Stimulated activated naive B cell treated with anti-CD40 and anti-IgM and Interleukin-4, amounts not matched to agents 10 μg/mL and 1 μg/mL and 100 μg/mL, for 72 hours (primary cell): Measurements from ENCODE around the gene BCOR.

Experiments
- ATAC-seq, 2 donors: fragments of 150-1000 bp; cut with Tn5 transposase; replicated peaks; 2 replicates each; pipeline ENCODE4 v1.10.0; 2021; ENCODE audit warnings: moderate library complexity in 1 of 2
- DNase-seq: peaks from one replicate; pipeline ENCODE4 v3.0.0; 2021
- H3K27ac Mint-ChIP-seq: one replicate; pipeline ENCODE4 v1.8.0; 2022; ENCODE audit warnings: mild to moderate bottlenecking, mixed read lengths
- H3K27me3 Mint-ChIP-seq, 2 donors: one replicate each; pipeline ENCODE4 v1.8.0; 2022; ENCODE audit warnings: mixed read lengths in 2 of 2
- H3K36me3 Mint-ChIP-seq, 2 donors: one replicate each; pipeline ENCODE4 v1.8.0; 2022; ENCODE audit warnings: mixed read lengths in 2 of 2, mild to moderate bottlenecking in 1 of 2
- H3K4me1 Mint-ChIP-seq, 2 donors: one replicate each; pipeline ENCODE4 v1.8.0; 2022; ENCODE audit warnings: mixed read lengths in 2 of 2, mild to moderate bottlenecking in 1 of 2
- H3K4me3 Mint-ChIP-seq, 2 donors: one replicate each; pipeline ENCODE4 v1.8.0; 2022; ENCODE audit warnings: mild to moderate bottlenecking in 2 of 2, mixed read lengths in 2 of 2, moderate library complexity in 1 of 2
- H3K9me3 Mint-ChIP-seq, 2 donors: one replicate each; pipeline ENCODE4 v1.8.0; 2022; ENCODE audit warnings: mixed read lengths in 2 of 2, mild to moderate bottlenecking in 1 of 2

BCOR gene

GRCh38 chrX:40079572-40079971 lies 18.2 kb downstream of the BCOR start:
- no peaks in the 10 kb centered on the region for H3K9me3 Mint-ChIP-seq
- H3K4me3 Mint-ChIP-seq = no peak overlapping the region
- H3K27ac Mint-ChIP-seq = peak overlapping the region; percentile 20
- DNase-seq (no peak), ATAC-seq (no peak)
- peaks cover 0 to 27% of the 10 kb centered on the region in 2 donors for H3K27me3 Mint-ChIP-seq
- peaks cover 5 to 25% of the 10 kb centered on the region in 2 donors for H3K36me3 Mint-ChIP-seq
- peaks cover 25 to 50% of the 10 kb centered on the region in 2 donors for H3K4me1 Mint-ChIP-seq

- peaks cover 20 to 40% of the 10 kb centered on the region in 2 donors for H3K4me1 Mint-ChIP-seq
Observed at GRCh38 chrX:40078489-40079227, 19.1 kb downstream of the BCOR start.

GRCh38 chrX:40077906-40078305 lies 19.9 kb downstream of the BCOR start:
- Mint-ChIP-seq H3K4me3 (peak overlapping the region in 1 of 2 donors; percentile 30), H3K27me3 (peaks cover 0 to 27% of the 10 kb centered on the region in 2 donors), H3K9me3 (no peaks in the 10 kb centered on the region), H3K27ac (no peak overlapping the region), H3K36me3 (peaks cover 13 to 37% of the 10 kb centered on the region in 2 donors), H3K4me1 (peaks cover 20 to 39% of the 10 kb centered on the region in 2 donors)
- ATAC-seq = no peak
- no peak for DNase-seq

More at GRCh38 chrX:40078489-40079227, 19.1 kb downstream of the BCOR start:
- no peak overlapping the region for H3K4me3 Mint-ChIP-seq
- H3K27ac Mint-ChIP-seq = no peak overlapping the region
- ATAC-seq = no peak
- peaks cover 0 to 27% of the 10 kb centered on the region in 2 donors for H3K27me3 Mint-ChIP-seq
- no peak for DNase-seq
- no peaks in the 10 kb centered on the region for H3K9me3 Mint-ChIP-seq
- peaks cover 10 to 32% of the 10 kb centered on the region in 2 donors for H3K36me3 Mint-ChIP-seq

GRCh38 chrX:40076750-40077575 lies 20.8 kb downstream of the BCOR start:
- ATAC-seq (no peak), DNase-seq (no peak)
- Mint-ChIP-seq H3K36me3 (peaks cover 14 to 39% of the 10 kb centered on the region in 2 donors), H3K27ac (peak overlapping the region; percentile 71), H3K27me3 (peaks cover 0 to 20% of the 10 kb centered on the region in 2 donors), H3K4me1 (peaks cover 15 to 29% of the 10 kb centered on the region in 2 donors), H3K9me3 (no peaks in the 10 kb centered on the region), H3K4me3 (no peak overlapping the region)

- no peaks in the 10 kb centered on the region for H3K9me3 Mint-ChIP-seq
- H3K27me3 Mint-ChIP-seq = peaks cover 0 to 16% of the 10 kb centered on the region in 2 donors
- no peak overlapping the region for H3K4me3 Mint-ChIP-seq
- peak overlapping the region; percentile 51 for H3K27ac Mint-ChIP-seq
- no peak for ATAC-seq
- H3K36me3 Mint-ChIP-seq = peaks cover 25 to 50% of the 10 kb centered on the region in 2 donors
- H3K4me1 Mint-ChIP-seq = peaks cover 11 to 24% of the 10 kb centered on the region in 2 donors
- no peak for DNase-seq
Observed at GRCh38 chrX:40074959-40075332, 22.8 kb downstream of the BCOR start.

GRCh38 chrX:40074080-40074958 lies 23.4 kb downstream of the BCOR start:
- H3K27ac Mint-ChIP-seq = no peak overlapping the region
- no peaks in the 10 kb centered on the region for H3K9me3 Mint-ChIP-seq
- ATAC-seq (no peak), DNase-seq (no peak)
- peaks cover 10 to 21% of the 10 kb centered on the region in 2 donors for H3K4me1 Mint-ChIP-seq
- H3K27me3 Mint-ChIP-seq = peaks cover 0 to 14% of the 10 kb centered on the region in 2 donors
- peaks cover 27 to 50% of the 10 kb centered on the region in 2 donors for H3K36me3 Mint-ChIP-seq
- no peak overlapping the region for H3K4me3 Mint-ChIP-seq

GRCh38 chrX:40073439-40074054 lies 24.2 kb downstream of the BCOR start:
- ATAC-seq = no peak
- H3K9me3 Mint-ChIP-seq = no peaks in the 10 kb centered on the region
- peaks cover 8 to 24% of the 10 kb centered on the region in 2 donors for H3K4me1 Mint-ChIP-seq
- DNase-seq = no peak
- no peak overlapping the region for H3K27ac Mint-ChIP-seq
- H3K27me3 Mint-ChIP-seq = peaks cover 0 to 12% of the 10 kb centered on the region in 2 donors
- peaks cover 31 to 53% of the 10 kb centered on the region in 2 donors for H3K36me3 Mint-ChIP-seq
- no peak overlapping the region for H3K4me3 Mint-ChIP-seq

GRCh38 chrX:40072246-40072645 lies 25.5 kb downstream of the BCOR start:
- DNase-seq = no peak
- Mint-ChIP-seq H3K9me3 (no peaks in the 10 kb centered on the region), H3K4me1 (peaks cover 8 to 15% of the 10 kb centered on the region in 2 donors), H3K36me3 (peaks cover 33 to 56% of the 10 kb centered on the region in 2 donors), H3K27ac (no peak overlapping the region), H3K4me3 (no peak overlapping the region), H3K27me3 (peaks cover 0 to 4% of the 10 kb centered on the region in 2 donors)
- no peak for ATAC-seq

- Mint-ChIP-seq H3K36me3 (peaks cover 44 to 60% of the 10 kb centered on the region in 2 donors), H3K4me1 (peaks cover 7 to 11% of the 10 kb centered on the region in 2 donors)
- ATAC-seq = no peak
Observed at GRCh38 chrX:40068048-40068447, 29.7 kb downstream of the BCOR start.

GRCh38 chrX:40066700-40067099 lies 31.1 kb downstream of the BCOR start:
- Mint-ChIP-seq H3K9me3 (no peaks in the 10 kb centered on the region), H3K4me3 (no peak overlapping the region), H3K36me3 (peaks cover 44 to 61% of the 10 kb centered on the region in 2 donors), H3K4me1 (peaks cover 7 to 11% of the 10 kb centered on the region in 2 donors), H3K27me3 (peaks cover 0 to 3% of the 10 kb centered on the region in 2 donors), H3K27ac (no peak overlapping the region)
- ATAC-seq = no peak
- DNase-seq = no peak

More at GRCh38 chrX:40068048-40068447, 29.7 kb downstream of the BCOR start:
- DNase-seq = no peak
- no peak overlapping the region for H3K27ac Mint-ChIP-seq
- peaks cover 0 to 3% of the 10 kb centered on the region in 2 donors for H3K27me3 Mint-ChIP-seq
- no peaks in the 10 kb centered on the region for H3K9me3 Mint-ChIP-seq
- H3K4me3 Mint-ChIP-seq = no peak overlapping the region

GRCh38 chrX:40065296-40066046 lies 32.3 kb downstream of the BCOR start:
- Mint-ChIP-seq H3K9me3 (no peaks in the 10 kb centered on the region), H3K36me3 (peaks cover 42 to 62% of the 10 kb centered on the region in 2 donors), H3K4me1 (peaks cover 7 to 11% of the 10 kb centered on the region in 2 donors), H3K27ac (peak overlapping the region; percentile 89), H3K4me3 (no peak overlapping the region), H3K27me3 (peaks cover 0 to 3% of the 10 kb centered on the region in 2 donors)
- DNase-seq (no peak), ATAC-seq (no peak)

- no peaks in the 10 kb centered on the region for H3K9me3 Mint-ChIP-seq
- no peak overlapping the region for H3K4me3 Mint-ChIP-seq
- no peak for DNase-seq
- peaks cover 0 to 3% of the 10 kb centered on the region in 2 donors for H3K27me3 Mint-ChIP-seq
- peaks cover 5 to 11% of the 10 kb centered on the region in 2 donors for H3K4me1 Mint-ChIP-seq
- H3K27ac Mint-ChIP-seq = no peak overlapping the region
- no peak for ATAC-seq
- peaks cover 34 to 56% of the 10 kb centered on the region in 2 donors for H3K36me3 Mint-ChIP-seq
Observed at GRCh38 chrX:40064055-40064597, 33.6 kb downstream of the BCOR start.
